ENCODE results near the gene S100A14.
A peak's percentile ranks its signal among the peaks of the same experiment; 100 is the strongest.
"Not testable (repeated sequence)": the region's sequence is repeated elsewhere in the genome, so short reads cannot be mapped to it uniquely, and the experiment has no call there.

The S100A14 gene

DNA sequence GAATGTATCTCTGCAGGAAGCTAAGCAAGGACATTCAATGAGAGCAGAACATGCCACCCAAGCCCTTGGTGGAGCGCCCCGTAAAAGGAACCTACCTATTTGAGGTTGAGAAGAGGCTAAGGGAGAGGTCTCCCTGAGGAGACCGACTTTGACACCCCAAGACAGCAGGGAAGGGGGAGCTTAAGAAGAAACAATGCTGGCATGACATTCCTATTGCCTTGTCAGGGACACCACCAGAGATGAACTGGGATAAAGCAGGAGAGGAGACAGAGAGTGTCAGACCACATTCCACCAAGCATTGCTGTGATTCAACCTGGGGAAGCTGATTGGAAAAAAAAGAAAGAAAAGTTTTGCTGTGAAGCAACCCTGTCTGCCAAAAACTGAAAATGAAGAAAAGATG lies 37.2 kb downstream of the S100A14 start:
- TF ChIP-seq, protein P1, sequence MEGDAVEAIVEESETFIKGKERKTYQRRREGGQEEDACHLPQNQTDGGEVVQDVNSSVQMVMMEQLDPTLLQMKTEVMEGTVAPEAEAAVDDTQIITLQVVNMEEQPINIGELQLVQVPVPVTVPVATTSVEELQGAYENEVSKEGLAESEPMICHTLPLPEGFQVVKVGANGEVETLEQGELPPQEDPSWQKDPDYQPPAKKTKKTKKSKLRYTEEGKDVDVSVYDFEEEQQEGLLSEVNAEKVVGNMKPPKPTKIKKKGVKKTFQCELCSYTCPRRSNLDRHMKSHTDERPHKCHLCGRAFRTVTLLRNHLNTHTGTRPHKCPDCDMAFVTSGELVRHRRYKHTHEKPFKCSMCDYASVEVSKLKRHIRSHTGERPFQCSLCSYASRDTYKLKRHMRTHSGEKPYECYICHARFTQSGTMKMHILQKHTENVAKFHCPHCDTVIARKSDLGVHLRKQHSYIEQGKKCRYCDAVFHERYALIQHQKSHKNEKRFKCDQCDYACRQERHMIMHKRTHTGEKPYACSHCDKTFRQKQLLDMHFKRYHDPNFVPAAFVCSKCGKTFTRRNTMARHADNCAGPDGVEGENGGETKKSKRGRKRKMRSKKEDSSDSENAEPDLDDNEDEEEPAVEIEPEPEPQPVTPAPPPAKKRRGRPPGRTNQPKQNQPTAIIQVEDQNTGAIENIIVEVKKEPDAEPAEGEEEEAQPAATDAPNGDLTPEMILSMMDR (IDR thresholded peaks at IDR 0.05; ENCODE audit: low read depth, low read length, missing control alignments), result no peak
- no peak for DNase-seq (ENCODE audit: low read depth)
- H3K4me3 ChIP-seq (ENCODE audit: low read depth, low read length), result no peak overlapping the region

DNA sequence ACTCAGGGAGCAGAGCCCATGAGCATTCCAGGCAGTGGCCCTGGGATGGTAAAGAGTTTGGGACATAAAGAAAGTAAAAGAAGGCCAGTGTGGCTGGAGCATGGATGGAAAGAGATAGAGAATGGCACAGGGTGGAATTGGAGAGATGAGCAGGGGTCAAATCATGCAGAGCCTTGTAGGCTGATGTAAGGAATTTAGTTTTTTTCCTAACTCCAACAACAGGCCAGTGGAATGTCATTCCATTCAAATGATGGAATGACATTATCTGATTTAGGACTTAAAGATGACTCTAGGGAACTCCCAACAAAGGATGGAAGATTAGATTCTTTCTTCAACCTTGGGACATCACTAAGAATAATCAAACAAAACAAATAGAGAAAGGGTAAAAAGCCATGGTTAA lies 37.6 kb downstream of the S100A14 start:
- no peak for DNase-seq (ENCODE audit: low read depth)
- TF ChIP-seq, protein P1 (IDR thresholded peaks at IDR 0.05; ENCODE audit: low read depth, low read length, missing control alignments), result no peak
- no peak overlapping the region for H3K4me3 ChIP-seq (ENCODE audit: low read depth, low read length)

DNA sequence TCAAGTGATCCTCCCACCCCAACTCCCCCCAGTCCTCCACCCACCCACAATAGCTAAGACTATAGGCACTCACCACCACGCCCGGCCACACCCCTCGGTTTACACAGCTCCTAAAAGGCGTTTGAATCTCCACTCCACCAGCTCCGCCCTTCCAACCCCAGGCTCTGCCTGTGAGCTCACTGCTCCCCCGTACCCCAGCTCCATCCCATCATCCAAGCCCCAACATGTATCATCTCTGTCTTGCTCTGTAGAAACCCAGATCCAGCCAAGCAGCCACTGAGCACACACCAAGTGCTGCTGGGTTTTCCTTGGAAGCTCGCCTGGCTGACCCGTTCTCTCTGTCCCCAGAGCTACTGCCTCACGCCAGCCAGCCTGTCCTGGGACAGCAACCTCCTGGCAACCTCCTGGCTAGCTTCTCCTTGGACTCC lies 38.5 kb downstream of the S100A14 start:
- no peak for DNase-seq (ENCODE audit: low read depth)
- no peak overlapping the region for H3K4me3 ChIP-seq (ENCODE audit: low read depth, low read length)
- TF ChIP-seq, protein P1 (IDR thresholded peaks at IDR 0.05; ENCODE audit: low read depth, low read length, missing control alignments), result no peak

DNA sequence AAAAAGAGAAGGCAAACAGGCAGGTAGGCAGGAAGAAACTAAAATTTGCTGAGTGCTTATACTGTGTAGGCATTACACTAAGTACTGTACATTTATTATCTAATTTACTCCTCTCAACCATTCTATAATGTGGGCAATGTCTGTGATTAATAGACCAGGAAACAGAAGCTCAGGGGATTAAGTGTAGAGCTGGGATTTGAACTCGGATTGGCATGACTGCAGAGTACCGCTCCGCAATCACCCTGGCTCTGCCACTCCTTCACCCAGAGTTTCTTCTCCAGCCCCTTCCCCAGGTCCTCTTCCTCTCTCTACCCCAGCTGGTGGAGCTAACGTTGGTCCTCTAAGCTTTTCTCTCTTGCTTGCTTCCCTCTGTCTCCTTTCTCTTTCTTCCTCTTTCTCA lies 39.0 kb downstream of the S100A14 start:
- H3K4me3 ChIP-seq (ENCODE audit: low read depth, low read length), result no peak overlapping the region
- DNase-seq (ENCODE audit: low read depth), result no peak

DNA sequence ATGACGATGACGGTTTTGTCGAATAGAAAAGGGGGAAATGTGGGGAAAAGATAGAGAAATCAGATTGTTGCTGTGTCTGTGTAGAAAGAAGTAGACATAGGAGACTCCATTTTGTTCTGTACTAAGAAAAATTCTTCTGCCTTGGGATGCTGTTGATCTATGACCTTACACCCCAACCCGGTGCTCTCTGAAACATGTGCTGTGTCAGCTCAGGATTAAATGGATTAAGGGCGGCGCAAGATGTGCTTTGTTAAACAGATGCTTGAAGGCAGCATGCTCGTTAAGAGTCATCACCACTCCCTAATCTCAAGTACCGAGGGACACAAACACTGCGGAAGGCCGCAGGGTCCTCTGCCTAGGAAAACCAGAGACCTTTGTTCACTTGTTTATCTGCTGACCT lies 40.6 kb downstream of the S100A14 start:
- not testable (repeated sequence) for DNase-seq (ENCODE audit: low read depth); H3K4me3 ChIP-seq (ENCODE audit: low read depth, low read length)

More for the DNA sequence above, 39.0 kb downstream of the S100A14 start:
- TF ChIP-seq, protein P1 (IDR thresholded peaks at IDR 0.05; ENCODE audit: low read depth, low read length, missing control alignments), result no peak

DNA sequence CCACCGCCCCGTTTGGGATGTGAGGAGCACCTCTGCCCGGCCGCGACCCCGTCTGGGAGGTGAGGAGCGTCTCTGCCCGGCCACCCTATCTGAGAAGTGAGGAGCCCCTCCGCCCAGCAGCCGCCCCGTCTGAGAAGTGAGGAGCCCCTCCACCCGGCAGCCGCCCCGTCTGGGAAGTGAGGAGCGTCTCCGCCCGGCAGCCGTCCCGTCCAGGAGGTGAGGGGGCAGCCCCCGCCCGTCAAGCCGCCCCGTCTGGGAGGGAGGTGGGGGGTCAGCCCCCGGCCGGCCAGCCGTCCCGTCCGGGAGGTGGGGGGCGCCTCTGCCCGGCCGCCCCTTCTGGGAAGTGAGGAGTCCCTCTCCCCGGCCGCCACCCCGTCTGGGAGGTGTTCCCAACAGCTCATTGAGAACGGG lies 41.0 kb downstream of the S100A14 start:
- not testable (repeated sequence) for DNase-seq (ENCODE audit: low read depth); H3K4me3 ChIP-seq (ENCODE audit: low read depth, low read length)

DNA sequence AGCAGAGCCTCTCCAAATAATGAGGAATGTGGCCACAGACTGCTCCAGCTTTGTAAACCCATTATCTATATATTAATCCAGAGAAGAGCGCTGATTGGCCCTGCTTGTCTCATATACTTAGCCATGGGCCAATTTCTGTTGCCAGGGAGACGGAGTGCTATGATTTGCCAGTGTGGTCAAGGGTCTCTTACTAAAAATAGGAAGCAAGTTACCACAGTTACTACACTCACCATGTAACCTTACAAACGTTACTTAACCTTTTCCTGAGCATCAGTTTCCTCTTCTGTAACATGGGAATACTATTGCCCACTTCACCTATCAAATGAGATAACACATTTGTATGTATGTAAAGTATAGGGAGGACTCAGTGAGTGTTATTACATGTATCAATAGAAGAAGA lies 42.8 kb downstream of the S100A14 start:
- TF ChIP-seq, protein P1 (IDR thresholded peaks at IDR 0.05; ENCODE audit: low read depth, low read length, missing control alignments), result no peak
- no peak overlapping the region for H3K4me3 ChIP-seq (ENCODE audit: low read depth, low read length)
- DNase-seq (ENCODE audit: low read depth), result no peak

DNA sequence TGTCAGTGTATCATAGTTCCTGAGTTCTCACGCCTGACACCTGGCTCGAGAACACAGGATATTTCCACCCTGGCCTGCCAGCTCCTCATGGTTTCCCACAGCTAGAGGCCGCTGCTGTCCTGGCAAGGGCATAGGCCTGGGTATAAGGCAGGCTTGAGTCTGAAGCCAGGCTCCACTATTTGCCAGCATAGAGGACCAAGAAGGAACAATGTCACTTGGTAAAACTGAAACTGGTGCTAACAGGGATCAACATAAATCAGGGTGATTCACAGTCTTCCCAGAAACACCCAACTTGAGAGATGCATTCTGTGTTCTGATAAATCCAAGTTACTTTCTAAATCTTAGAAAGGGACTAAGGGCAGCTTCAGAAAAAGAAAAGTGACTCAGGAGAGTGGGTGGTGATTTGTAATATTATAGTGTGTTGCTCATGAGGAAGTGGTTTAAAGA lies 43.5 kb downstream of the S100A14 start:
- DNase-seq (ENCODE audit: low read depth), result no peak
- no peak overlapping the region for H3K4me3 ChIP-seq (ENCODE audit: low read depth, low read length)
- TF ChIP-seq, protein P1 (IDR thresholded peaks at IDR 0.05; ENCODE audit: low read depth, low read length, missing control alignments), result peak; percentile 82

Data from GM12864 (cell line).